PC-3 (cell line): ENCODE results near the gene MOB4. TPM values are rescaled to one million over a fixed set of nuclear protein-coding genes. Genes with fewer than 3 reads are reported as not detected.

Experiments
- ATAC-seq: fragments of 200-7000 bp; cut with Tn5 transposase; 2 replicates; pipeline ENCODE4 v1.9.1; 2020; ENCODE audit warnings: mild to moderate bottlenecking, moderate library complexity
- BruUV-seq: library from RNA; stranded (reverse); fragments of 400-500 nt; replicated peaks from 2 replicates; lab custom pipeline; 2021; lab: Mats Ljungman, UMichigan
- CTCF ChIA-PET: fragments of 300-600 bp; sonication (Branson Sonifier 250); formaldehyde crosslinking; loops from one replicate; lab custom pipeline; 2022; ENCODE audit warnings: antibody characterized with exemption; lab: Charles Lee
- POLR2A ChIA-PET: fragments of 300-600 bp; sonication (Branson Sonifier 250); formaldehyde crosslinking; loops from one replicate; lab custom pipeline; 2022; ENCODE audit warnings: antibody characterized with exemption; ENCODE audit not compliant: unreplicated experiment; lab: Charles Lee
- DNase-seq: peaks from one replicate; pipeline ENCODE4 v3.0.0-alpha.2; 2015
- H2AFZ ChIP-seq: fragments of 300-600 bp; sonication (generic); 2 replicates; pipeline ENCODE4 v1.6.0; 2016; ENCODE audit warnings: antibody characterized with exemption, low read length
- H3F3A ChIP-seq: fragments of 300-600 bp; sonication (generic); one replicate; pipeline ENCODE4 v1.6.0; 2017; ENCODE audit warnings: antibody characterized with exemption, low read length, control low read depth, mild to moderate bottlenecking; ENCODE audit not compliant: unreplicated experiment
- H3K27ac ChIP-seq: fragments of 300-600 bp; sonication (generic); 2 replicates; pipeline ENCODE4 v1.5.1; 2016; ENCODE audit warnings: mild to moderate bottlenecking, low read length
- H3K27me3 ChIP-seq: fragments of 300-600 bp; sonication (generic); 2 replicates; pipeline ENCODE4 v1.6.1; 2016; ENCODE audit warnings: low read length, mixed read lengths
- H3K36me3 ChIP-seq: fragments of 300-600 bp; sonication (generic); 2 replicates; pipeline ENCODE4 v1.6.1; 2016; ENCODE audit warnings: low read depth, mixed run types, low read length, mixed read lengths
- H3K4me1 ChIP-seq: fragments of 300-600 bp; sonication (generic); 2 replicates; pipeline ENCODE4 v1.5.1; 2016; ENCODE audit warnings: low read length; ENCODE audit not compliant: insufficient read depth
- H3K4me2 ChIP-seq: fragments of 300-600 bp; sonication (generic); 2 replicates; pipeline ENCODE4 v1.6.0; 2016; ENCODE audit warnings: low read length
- H3K4me3 ChIP-seq: fragments of 300-600 bp; sonication (generic); 2 replicates; pipeline ENCODE4 v1.5.1; 2016; ENCODE audit warnings: mild to moderate bottlenecking, low read length, mixed read lengths
- H3K79me2 ChIP-seq: fragments of 300-600 bp; sonication (generic); 2 replicates; pipeline ENCODE4 v1.6.1; 2017; ENCODE audit warnings: low read length, mixed read lengths
- H3K9ac ChIP-seq: fragments of 300-600 bp; sonication (generic); 2 replicates; pipeline ENCODE4 v1.6.0; 2016; ENCODE audit warnings: mild to moderate bottlenecking, low read length
- H3K9me2 ChIP-seq: fragments of 300-600 bp; sonication (generic); replicated peaks from 2 replicates; pipeline ENCODE4 v1.6.1; 2016; ENCODE audit warnings: mixed run types, low read length, mixed read lengths
- H3K9me3 ChIP-seq: fragments of 300-600 bp; sonication (generic); 2 replicates; pipeline ENCODE4 v1.6.1; 2016; ENCODE audit warnings: low read length, mixed read lengths
- H4K20me1 ChIP-seq: fragments of 300-600 bp; sonication (generic); 2 replicates; pipeline ENCODE4 v1.6.1; 2016; ENCODE audit warnings: low read length, mixed read lengths
- CTCF ChIP-seq: fragments of 300-600 bp; sonication (generic); conservative IDR thresholded peaks from 2 replicates; pipeline ENCODE4 v1.5.1; 2017; ENCODE audit warnings: antibody characterized with exemption, low read depth, mild to moderate bottlenecking, low read length
- EZH2 ChIP-seq: fragments of 300-600 bp; sonication (generic); IDR thresholded peaks from one replicate; pipeline ENCODE4 v1.6.1; 2017; ENCODE audit warnings: antibody characterized with exemption, mild to moderate bottlenecking, low read length; ENCODE audit not compliant: unreplicated experiment
- EZH2phosphoT487 ChIP-seq: fragments of 300-600 bp; sonication (generic); IDR thresholded peaks from 2 replicates; pipeline ENCODE4 v1.6.1; 2018; ENCODE audit warnings: mild to moderate bottlenecking, antibody characterized with exemption, low read length, borderline replicate concordance
- intact Hi-C: fragments of 100-400 bp; cut with micrococcal nuclease; formaldehyde crosslinking; loops from 2 replicates; pipeline ENCODE4 v1.9.0; 2023
- total RNA-seq: library from RNA; depleted of rRNA; stranded (reverse); fragments of >200 nt; gene quantifications from 2 replicates; pipeline ENCODE4 v1.2.3, GENCODE V29; 2014

Gene MOB4
- total RNA-seq, 1 experiment from 2014 or later = 24.9 TPM

DNA sequence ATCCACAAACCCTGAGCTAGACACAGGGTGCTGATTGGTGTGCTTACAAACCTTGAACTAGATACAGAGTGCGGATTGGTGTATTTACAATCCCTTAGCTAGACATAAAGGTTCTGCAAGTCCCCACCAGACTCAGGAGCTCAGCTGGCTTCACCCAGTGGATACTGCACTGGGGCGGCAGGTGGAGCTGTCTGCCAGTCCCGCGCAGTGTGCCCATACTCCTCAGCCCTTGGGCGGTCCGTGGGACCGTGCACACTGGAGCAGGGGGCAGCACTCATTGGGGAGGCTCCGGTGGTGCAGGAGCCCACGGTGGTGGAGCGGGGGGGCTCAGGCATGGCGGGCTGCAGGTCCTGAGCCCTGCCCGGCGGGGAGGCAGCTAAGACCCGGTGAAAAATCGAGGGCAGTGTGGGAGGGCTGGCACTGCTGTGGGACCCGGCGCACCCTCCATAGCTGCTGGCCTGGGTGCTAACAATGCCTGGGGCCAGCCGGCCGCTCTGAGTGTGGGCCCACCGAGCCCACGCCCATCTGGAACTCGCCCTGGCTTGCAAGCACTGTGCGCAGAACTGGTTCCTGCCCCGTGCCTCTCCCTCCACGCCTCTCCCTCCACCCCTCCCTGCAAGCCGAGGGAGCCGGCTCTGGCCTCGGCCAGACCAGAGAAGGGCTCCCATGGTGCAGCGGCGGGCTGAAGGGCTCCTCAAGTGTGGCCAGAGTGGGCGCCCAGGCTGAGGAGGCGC is 75.6 kb downstream of the MOB4 start:
- no peaks in the 10 kb centered on the region for H3F3A ChIP-seq
- no peaks in the 10 kb centered on the region for H3K79me2 ChIP-seq
- no TSS peak for BruUV-seq
- no peaks in the 10 kb centered on the region for H3K4me1 ChIP-seq
- H3K27ac ChIP-seq = no peak overlapping the region
- H3K36me3 ChIP-seq = no peaks in the 10 kb centered on the region
- no peak overlapping the region for H2AFZ ChIP-seq
- no peaks in the 10 kb centered on the region for H3K9me3 ChIP-seq
- H3K4me3 ChIP-seq = no peak overlapping the region
- no peak overlapping the region for H3K4me2 ChIP-seq
- no peak overlapping the region for H3K9ac ChIP-seq
- H4K20me1 ChIP-seq = no peaks in the 10 kb centered on the region
- TF ChIP-seq EZH2phosphoT487 (no peak), EZH2 (no peak), CTCF (no peak)
- CTCF ChIA-PET = interaction anchor here (1.7 kb wide), 1 partner anchor 8 kb away, joined by 7 read pairs; no protein-coding TSS in a partner anchor
- ATAC-seq (no peak), DNase-seq (no peak)
- intact Hi-C loops = no loop called here
- POLR2A ChIA-PET = no interaction called here
- no peaks in the 10 kb centered on the region for H3K9me2 ChIP-seq
- H3K27me3 ChIP-seq = no peaks in the 10 kb centered on the region

- H3K27me3 ChIP-seq = no peaks in the 10 kb centered on the region
- no TSS peak for BruUV-seq
- POLR2A ChIA-PET = no interaction called here
- no peak for TF ChIP-seq EZH2
- no peak for TF ChIP-seq EZH2phosphoT487
- intact Hi-C loops = no loop called here
- CTCF ChIA-PET = no interaction called here
- no peak overlapping the region for H3K4me2 ChIP-seq
- no peaks in the 10 kb centered on the region for H4K20me1 ChIP-seq
- no peaks in the 10 kb centered on the region for H3K9me2 ChIP-seq
- no peak overlapping the region for H3K4me3 ChIP-seq
- H3K27ac ChIP-seq = no peak overlapping the region
- no peak overlapping the region for H2AFZ ChIP-seq
- no peaks in the 10 kb centered on the region for H3F3A ChIP-seq
- H3K4me1 ChIP-seq = no peaks in the 10 kb centered on the region
- DNase-seq = no peak
- H3K36me3 ChIP-seq = no peaks in the 10 kb centered on the region
- no peaks in the 10 kb centered on the region for H3K79me2 ChIP-seq
- no peak for ATAC-seq
- no peak overlapping the region for H3K9ac ChIP-seq
- H3K9me3 ChIP-seq = no peaks in the 10 kb centered on the region
These were observed 80.9 kb downstream of the MOB4 start for GRCh38 chr2:197596766-197597165.

- POLR2A ChIA-PET = no interaction called here
- Histone ChIP-seq H3K79me2 (no peaks in the 10 kb centered on the region), H3K4me3 (no peak overlapping the region), H3K27ac (no peak overlapping the region), H3K9me2 (no peaks in the 10 kb centered on the region), H3F3A (no peaks in the 10 kb centered on the region), H2AFZ (no peak overlapping the region), H4K20me1 (no peaks in the 10 kb centered on the region), H3K27me3 (no peaks in the 10 kb centered on the region), H3K36me3 (no peaks in the 10 kb centered on the region), H3K4me1 (no peaks in the 10 kb centered on the region), H3K9ac (no peak overlapping the region), H3K4me2 (no peak overlapping the region), H3K9me3 (no peaks in the 10 kb centered on the region)
- TF ChIP-seq EZH2 (no peak), CTCF (no peak), EZH2phosphoT487 (no peak)
- intact Hi-C loops = no loop called here
- CTCF ChIA-PET = no interaction called here
- no TSS peak for BruUV-seq
- ATAC-seq = no peak
- no peak for DNase-seq
These were observed 81.3 kb downstream of the MOB4 start for GRCh38 chr2:197597166-197597565.
